Panc1 (cell line): ENCODE results near the gene CFAP68. TPM values are rescaled to one million over a fixed set of nuclear protein-coding genes. Genes with fewer than 3 reads are reported as not detected.

Experiments
- ATAC-seq: fragments of 200-7000 bp; cut with Tn5 transposase; 2 replicates; pipeline ENCODE4 v1.9.1; 2020; ENCODE audit warnings: mild to moderate bottlenecking, moderate library complexity
- BruUV-seq: library from RNA; stranded (reverse); fragments of 400-500 nt; replicated peaks from 2 replicates; lab custom pipeline; 2021; lab: Mats Ljungman, UMichigan
- CTCF ChIA-PET: fragments of 300-600 bp; sonication (Branson Sonifier 250); formaldehyde crosslinking; loops from one replicate; lab custom pipeline; 2022; ENCODE audit warnings: antibody characterized with exemption; lab: Charles Lee
- POLR2A ChIA-PET: fragments of 300-600 bp; sonication (Branson Sonifier 250); formaldehyde crosslinking; loops from one replicate; lab custom pipeline; 2022; ENCODE audit warnings: antibody characterized with exemption; lab: Charles Lee
- DNase-seq: peaks from one replicate; pipeline ENCODE4 v3.0.0-alpha.2; 2010; ENCODE audit warnings: low read depth, low spot score
- H3K27ac ChIP-seq: 2 replicates; pipeline ENCODE4 v1.5.1; 2011; ENCODE audit warnings: mild to moderate bottlenecking, low read length, inconsistent platforms
- H3K27me3 ChIP-seq: fragments of 200-500 bp; sonication (Bioruptor generic); 2 replicates; pipeline ENCODE4 v1.6.0; 2014; ENCODE audit warnings: low read length, inconsistent platforms; ENCODE audit not compliant: control insufficient read depth, insufficient read depth
- H3K36me3 ChIP-seq: fragments of 200-500 bp; sonication (Bioruptor generic); 2 replicates; pipeline ENCODE4 v1.5.1; 2014; ENCODE audit warnings: inconsistent platforms, mild to moderate bottlenecking, low read length, moderate library complexity; ENCODE audit not compliant: control insufficient read depth, insufficient read depth
- H3K4me1 ChIP-seq: 2 replicates; pipeline ENCODE4 v1.5.1; 2011; ENCODE audit warnings: inconsistent platforms, mild to moderate bottlenecking, low read length, moderate library complexity; ENCODE audit not compliant: control insufficient read depth, insufficient read depth
- H3K4me3 ChIP-seq, 2 experiments: 2 replicates each; pipeline ENCODE4 v1.5.1; 2011 to 2012; ENCODE audit warnings: low read depth in 2 of 2, low read length in 2 of 2, mild to moderate bottlenecking in 2 of 2, inconsistent platforms in 1 of 2, moderate library complexity in 1 of 2
- H3K9me3 ChIP-seq: fragments of 200-500 bp; sonication (Bioruptor generic); 2 replicates; pipeline ENCODE4 v1.5.1; 2014; ENCODE audit warnings: low read depth, mild to moderate bottlenecking, inconsistent platforms, low read length, moderate library complexity; ENCODE audit not compliant: control insufficient read depth, insufficient read depth
- POLR2AphosphoS5 ChIP-seq: IDR thresholded peaks from 2 replicates; pipeline ENCODE4 v1.6.1; 2012; ENCODE audit warnings: mild to moderate bottlenecking, low read depth, low read length, moderate library complexity
- REST ChIP-seq, 2 experiments: IDR thresholded peaks; 2 replicates each; pipeline ENCODE4 v1.6.1; 2011 to 2012; ENCODE audit warnings: low read depth in 2 of 2, control low read depth in 1 of 2, low read length in 1 of 2, mild to moderate bottlenecking in 1 of 2, moderate library complexity in 1 of 2; ENCODE audit not compliant: insufficient read depth in 1 of 2
- SIN3A ChIP-seq: IDR thresholded peaks from 2 replicates; pipeline ENCODE4 v1.6.1; 2012; ENCODE audit warnings: low read depth, mild to moderate bottlenecking, low read length, moderate library complexity, borderline replicate concordance; ENCODE audit not compliant: insufficient read depth
- TCF7L2 ChIP-seq: IDR thresholded peaks from 2 replicates; pipeline ENCODE4 v1.6.1; 2011; ENCODE audit warnings: mild to moderate bottlenecking, low read depth, low read length, inconsistent platforms
- in situ Hi-C: cut with HindIII; loops from 2 replicates; pipeline ENCODE4 v1.10.0; 2016; ENCODE audit warnings: low sequenced_read_pairs, low pct_unique_long_range_greater_than_20kb
- intact Hi-C: fragments of 100-400 bp; cut with micrococcal nuclease; formaldehyde crosslinking; loops from one replicate; pipeline ENCODE4 v1.10.0; 2022; ENCODE audit not compliant: unreplicated experiment
- total RNA-seq: library from RNA; stranded (reverse); gene quantifications from one replicate; pipeline ENCODE4 v1.2.1, GENCODE V29; 2021; ENCODE audit not compliant: unreplicated experiment
- TF ChIP-seq, protein P1 (sequence below): fragments of 450-650 bp; IDR thresholded peaks from 2 replicates; pipeline ENCODE4 v1.5.1; 2017; ENCODE audit warnings: mild to moderate bottlenecking

Gene CFAP68
- total RNA-seq, 1 experiment from 2014 or later: 16.6 TPM

GRCh38 chr11:111840143-111840542 lies 39.2 kb upstream of the CFAP68 start:
- no peaks in the 10 kb centered on the region; the same call in 1 of the 2 replicates for H3K36me3 ChIP-seq
- no peaks in the 10 kb centered on the region for H3K27me3 ChIP-seq
- CTCF ChIA-PET: interaction anchor here (0.6 kb wide), 1 partner anchor 236 kb away, joined by 5 read pairs; no protein-coding TSS in a partner anchor
- no peaks in the 10 kb centered on the region for H3K9me3 ChIP-seq
- BruUV-seq: no TSS peak
- ATAC-seq (no peak), DNase-seq (no peak)
- TF ChIP-seq, protein P1, sequence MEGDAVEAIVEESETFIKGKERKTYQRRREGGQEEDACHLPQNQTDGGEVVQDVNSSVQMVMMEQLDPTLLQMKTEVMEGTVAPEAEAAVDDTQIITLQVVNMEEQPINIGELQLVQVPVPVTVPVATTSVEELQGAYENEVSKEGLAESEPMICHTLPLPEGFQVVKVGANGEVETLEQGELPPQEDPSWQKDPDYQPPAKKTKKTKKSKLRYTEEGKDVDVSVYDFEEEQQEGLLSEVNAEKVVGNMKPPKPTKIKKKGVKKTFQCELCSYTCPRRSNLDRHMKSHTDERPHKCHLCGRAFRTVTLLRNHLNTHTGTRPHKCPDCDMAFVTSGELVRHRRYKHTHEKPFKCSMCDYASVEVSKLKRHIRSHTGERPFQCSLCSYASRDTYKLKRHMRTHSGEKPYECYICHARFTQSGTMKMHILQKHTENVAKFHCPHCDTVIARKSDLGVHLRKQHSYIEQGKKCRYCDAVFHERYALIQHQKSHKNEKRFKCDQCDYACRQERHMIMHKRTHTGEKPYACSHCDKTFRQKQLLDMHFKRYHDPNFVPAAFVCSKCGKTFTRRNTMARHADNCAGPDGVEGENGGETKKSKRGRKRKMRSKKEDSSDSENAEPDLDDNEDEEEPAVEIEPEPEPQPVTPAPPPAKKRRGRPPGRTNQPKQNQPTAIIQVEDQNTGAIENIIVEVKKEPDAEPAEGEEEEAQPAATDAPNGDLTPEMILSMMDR: no peak
- TF ChIP-seq POLR2AphosphoS5 (no peak), REST (IDR thresholded peaks at IDR 0.05; ENCODE audit: insufficient read depth in 1 of 2, low read depth in 2 of 2, low read length in 1 of 2) (no peak), TCF7L2 (no peak), SIN3A (no peak)
- H3K4me3 ChIP-seq: no peak overlapping the region
- H3K4me1 ChIP-seq: peaks cover 3% of the 10 kb centered on the region; the same call in 1 of the 2 replicates
- POLR2A ChIA-PET: interaction anchor here (0.5 kb wide), 1 partner anchor 49 kb away, joined by 3 read pairs; no protein-coding TSS in a partner anchor
- H3K27ac ChIP-seq: no peak overlapping the region
- intact Hi-C loops (loop anchor here (5.0 kb wide), 2 partner anchors 63 to 238 kb away; partner anchors contain the start of gene SIK2), in situ Hi-C loops (no loop called here)

DNA sequence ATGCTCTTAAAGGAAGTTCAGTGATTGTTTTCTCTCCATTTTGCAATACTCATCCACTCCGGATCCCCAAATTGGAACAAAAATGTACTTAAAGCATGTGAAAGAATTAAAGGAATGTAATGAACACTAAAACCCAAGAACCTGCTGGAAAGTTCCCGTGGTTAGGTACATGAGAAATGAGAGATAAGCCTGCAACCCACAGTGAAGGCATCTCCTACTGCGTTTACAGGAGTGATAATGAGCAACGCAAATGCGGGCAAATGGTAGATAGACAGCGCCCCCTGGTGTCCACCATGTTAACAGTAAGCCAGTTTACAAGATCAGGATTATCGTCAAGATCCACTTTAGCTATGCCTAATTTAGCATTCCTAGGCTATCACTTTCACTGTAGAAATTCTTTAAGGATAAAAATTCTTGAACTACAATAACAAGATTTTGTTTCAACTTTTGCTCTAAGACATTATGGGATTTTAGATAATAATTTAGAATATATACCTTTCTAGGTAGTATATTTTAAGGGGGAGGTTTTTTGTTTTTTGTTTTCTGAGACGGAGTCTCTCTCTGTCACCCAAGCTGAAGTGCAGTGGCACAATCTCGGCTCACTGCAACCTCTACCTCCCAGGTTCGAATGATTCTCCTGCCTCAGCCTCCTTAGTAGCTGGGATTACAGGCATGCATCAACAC lies 37.8 kb upstream of the CFAP68 start:
- no peaks in the 10 kb centered on the region for H3K9me3 ChIP-seq
- H3K36me3 ChIP-seq: no peaks in the 10 kb centered on the region; the same call in 1 of the 2 replicates
- ChIA-PET CTCF (interaction anchor here (0.6 to 1.0 kb wide), 6 partner anchors 64 to 1131 kb away, joined by 3 to 6 read pairs (median 3); no protein-coding TSS in a partner anchor), POLR2A (no interaction called here)
- H3K27me3 ChIP-seq: no peaks in the 10 kb centered on the region
- intact Hi-C loops (loop anchor here (1.0 to 5.0 kb wide), 4 partner anchors 64 to 276 kb away; partner anchors contain the start of gene SIK2), in situ Hi-C loops (no loop called here)
- H3K4me3 ChIP-seq: no peak overlapping the region
- peaks cover 3% of the 10 kb centered on the region; the same call in 1 of the 2 replicates for H3K4me1 ChIP-seq
- DNase-seq: peak; percentile 67
- TF ChIP-seq, protein P1: peak; percentile 95
- no peak for TF ChIP-seq POLR2AphosphoS5
- no TSS peak for BruUV-seq
- peak; percentile 99 for ATAC-seq
- no peak overlapping the region for H3K27ac ChIP-seq
